Measurements from ENCODE around the gene FKBP8.

GRCh38 chr19:18559685-18560084 lies 16.3 kb upstream of the FKBP8 start:
- TF ChIP-seq POLR2AphosphoS5 (IDR thresholded peaks at IDR 0.05; ENCODE audit: low read depth, low read length) (no peak), CTCF (IDR thresholded peaks at IDR 0.05) (no peak), REST (IDR thresholded peaks at IDR 0.05; ENCODE audit: insufficient read depth in 1 of 2, low read depth in 2 of 2, low read length in 1 of 2) (no peak), TCF7L2 (IDR thresholded peaks at IDR 0.05; ENCODE audit: low read depth, low read length) (no peak), SIN3A (IDR thresholded peaks at IDR 0.05; ENCODE audit: borderline replicate concordance, insufficient read depth, low read depth, low read length) (no peak)
